Stimulated activated CD4-positive, alpha-beta T cell treated with anti-CD3 and anti-CD28 coated beads, Interleukin-15, amount 100 ng/mL, for 1 hour (primary cell): ENCODE measurements around the gene GPN1.
"Not testable (repeated sequence)": the region's sequence is repeated elsewhere in the genome, so short reads cannot be mapped to it uniquely, and the experiment has no call there.

Experiments
- DNase-seq, 2 donors: peaks; one replicate each; pipeline ENCODE4 v3.0.0-alpha.2; 2020; ENCODE audit warnings: low read depth in 1 of 2, low spot score in 1 of 2

Gene GPN1

DNA sequence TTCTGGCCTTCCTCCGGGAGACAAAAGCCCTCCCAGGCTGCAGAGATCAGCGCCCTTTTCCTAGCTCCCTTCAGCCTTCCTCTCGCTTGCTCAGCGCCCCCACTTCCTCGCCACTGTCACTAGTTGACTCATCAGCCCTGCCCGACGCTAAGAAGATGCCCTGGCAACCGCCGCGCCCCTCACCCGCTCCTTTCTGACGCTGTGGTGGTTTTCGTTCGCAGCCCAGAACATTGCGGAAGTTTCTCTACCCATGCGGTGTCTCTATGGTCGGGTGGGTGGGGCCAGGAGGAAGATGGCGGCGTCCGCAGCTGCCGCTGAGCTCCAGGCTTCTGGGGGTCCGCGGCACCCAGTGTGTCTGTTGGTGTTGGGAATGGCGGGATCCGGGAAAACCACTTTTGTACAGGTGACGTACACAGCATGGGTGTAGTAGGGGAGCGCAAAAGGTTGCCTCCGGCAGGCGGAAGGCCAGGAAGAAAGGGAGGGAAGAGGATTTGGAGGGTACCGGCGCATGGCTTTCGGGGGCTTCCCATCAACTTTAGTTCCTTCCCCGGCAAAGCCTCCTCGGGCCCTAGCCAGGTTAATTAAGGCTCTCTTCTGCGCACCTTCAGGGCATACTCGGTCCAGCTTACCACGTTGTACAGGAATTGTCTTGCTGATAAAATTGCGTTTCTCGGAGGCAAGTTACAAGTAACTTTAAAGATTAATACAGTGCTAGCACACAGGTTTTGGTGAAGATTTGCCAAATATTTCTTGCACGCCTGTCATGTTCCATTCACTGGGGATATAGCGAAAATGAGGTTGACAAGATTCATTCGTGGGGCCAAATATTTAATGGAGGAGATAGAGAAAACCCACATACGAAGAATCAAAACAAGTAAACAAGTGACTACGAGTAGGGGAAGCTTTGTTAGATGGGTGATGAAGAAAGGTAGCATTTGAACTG is at the start of gene GPN1, which contains the start of gene CCDC121:
TSS of gene GPN1 (plus strand) at position 284 of the 943 bp plus-strand sequence. CDS start at position 293, 9 bp downstream.
TSS of gene CCDC121 (minus strand) at position 246 of the 943 bp plus-strand sequence. CDS start 1,213 bp downstream, outside the sequence.
- peak; percentile 84 to 86 for DNase-seq

DNA sequence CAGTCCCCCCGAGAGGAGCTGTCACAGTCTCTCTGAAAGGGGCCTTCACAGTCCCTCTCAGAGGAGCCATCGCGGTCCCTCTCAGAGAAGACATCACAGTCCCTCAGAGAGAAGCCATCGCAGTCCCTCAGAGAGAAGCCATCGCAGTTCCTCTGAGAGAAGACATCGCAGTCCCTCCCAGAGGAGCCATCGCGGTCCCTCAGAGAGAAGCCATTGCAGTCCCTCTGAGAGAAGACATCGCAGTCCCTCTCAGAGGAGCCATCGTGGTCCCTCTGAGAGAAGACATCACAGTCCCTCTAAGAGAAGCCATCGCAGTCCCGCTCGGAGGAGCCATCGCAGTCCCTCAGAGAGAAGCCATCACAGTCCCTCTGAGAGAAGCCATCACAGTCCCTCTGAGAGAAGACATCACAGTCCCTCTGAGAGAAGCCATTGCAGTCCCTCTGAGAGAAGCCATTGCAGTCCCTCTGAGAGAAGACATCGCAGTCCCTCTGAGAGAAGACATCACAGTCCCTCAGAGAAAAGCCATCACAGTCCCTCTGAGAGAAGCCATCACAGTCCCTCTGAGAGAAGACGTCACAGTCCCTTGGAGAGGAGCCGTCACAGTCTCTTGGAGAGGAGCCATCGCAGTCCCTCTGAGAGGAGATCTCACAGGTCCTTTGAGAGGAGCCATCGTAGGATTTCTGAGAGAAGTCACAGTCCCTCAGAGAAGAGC is 47.3 kb upstream of the GPN1 start:
- DNase-seq, result no peak

DNA sequence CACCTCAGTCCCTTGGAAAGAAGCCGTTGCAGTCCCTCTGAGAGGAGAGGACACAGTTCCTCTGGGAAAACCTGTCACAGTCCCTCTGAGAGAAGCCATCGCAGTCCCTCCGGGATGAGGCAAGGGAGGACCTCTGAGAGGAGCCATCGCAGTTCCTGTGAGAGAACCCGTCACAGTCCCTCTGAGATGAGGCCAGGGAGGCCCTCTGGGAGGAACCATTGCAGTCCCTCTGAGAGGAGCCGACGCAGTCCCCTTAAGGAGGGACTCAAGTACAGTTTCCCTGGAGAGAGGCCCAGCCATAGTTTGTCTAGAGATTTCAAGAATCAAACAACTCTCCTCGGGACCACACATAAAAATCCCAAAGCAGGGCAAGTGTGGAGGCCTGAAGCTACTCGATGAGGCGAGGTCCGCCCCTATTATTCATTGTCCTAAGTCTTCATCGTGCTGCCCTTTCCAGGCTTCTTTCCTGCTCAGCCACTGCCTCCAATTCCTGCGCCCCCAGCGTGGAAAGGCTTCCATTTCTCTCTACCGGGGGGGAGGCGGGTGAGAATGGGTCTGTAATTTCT is 46.6 kb upstream of the GPN1 start:
- no peak for DNase-seq

DNA sequence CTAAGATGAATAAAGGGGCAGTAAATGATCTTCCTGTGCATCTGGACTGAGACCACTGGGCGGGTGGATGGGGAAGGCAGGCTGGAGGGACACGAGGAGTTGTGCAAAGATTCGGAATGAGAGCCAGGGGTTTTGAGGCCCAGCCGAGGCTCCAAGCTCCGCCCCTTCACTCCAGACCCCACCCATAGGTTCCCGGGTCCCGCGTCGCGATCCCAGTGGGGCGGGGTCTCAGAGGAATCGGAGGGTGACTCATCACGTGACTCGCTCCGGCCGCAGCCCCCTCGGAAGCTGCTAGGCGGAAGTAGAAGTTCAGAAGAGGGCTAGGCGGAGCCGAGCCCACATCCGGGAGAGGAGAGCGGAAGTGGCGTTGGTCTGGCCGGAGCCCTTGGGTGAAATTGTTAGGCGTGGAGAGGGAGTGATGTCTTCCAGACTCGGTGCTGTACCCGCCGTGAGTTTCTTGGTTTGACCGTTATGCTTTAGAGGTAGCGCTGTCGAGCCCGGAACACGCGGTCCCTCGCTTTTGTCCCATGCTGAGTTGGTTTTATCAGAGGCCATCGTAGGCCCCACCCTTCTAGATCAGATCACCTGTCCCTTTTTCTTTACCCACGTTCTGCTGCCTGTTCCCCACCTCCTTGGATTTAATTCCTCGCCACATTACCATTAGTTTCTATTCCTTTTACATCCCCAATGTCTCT is 46.0 kb upstream of the GPN1 start, which contains the start of gene ZNF512:
TSS of gene ZNF512 (plus strand) at position 348 of the 695 bp plus-strand sequence. CDS start at position 419, 71 bp downstream.
- DNase-seq, result peak; percentile 56 to 63

- no peak for DNase-seq
These were observed 45.4 kb upstream of the GPN1 start for GRCh38 chr2:27583390-27583915.

- no peak for DNase-seq
These were observed 44.3 kb upstream of the GPN1 start for GRCh38 chr2:27584597-27584996.

DNA sequence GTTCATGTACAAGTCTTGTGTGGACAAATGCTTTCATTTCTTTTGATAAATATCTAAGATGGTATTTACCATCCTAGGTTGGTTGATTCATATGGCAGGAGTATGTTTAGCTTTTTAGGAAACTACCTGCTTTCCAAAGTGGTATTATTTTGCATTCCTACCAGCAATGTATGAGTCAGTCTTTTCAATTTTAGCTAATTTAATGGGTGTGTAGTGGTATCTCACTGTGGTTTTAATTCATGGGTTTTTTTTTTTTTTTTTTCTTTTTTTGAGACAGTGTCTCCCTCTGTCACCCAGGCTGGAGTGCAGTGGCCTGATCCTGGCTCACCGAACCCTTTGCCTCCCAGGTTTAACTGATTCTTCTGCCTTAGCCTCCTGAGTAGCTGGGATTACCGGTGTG is 41.8 kb upstream of the GPN1 start:
- DNase-seq, result no peak

- DNase-seq, result no peak
These were observed 40.5 kb upstream of the GPN1 start for GRCh38 chr2:27588308-27588707.

DNA sequence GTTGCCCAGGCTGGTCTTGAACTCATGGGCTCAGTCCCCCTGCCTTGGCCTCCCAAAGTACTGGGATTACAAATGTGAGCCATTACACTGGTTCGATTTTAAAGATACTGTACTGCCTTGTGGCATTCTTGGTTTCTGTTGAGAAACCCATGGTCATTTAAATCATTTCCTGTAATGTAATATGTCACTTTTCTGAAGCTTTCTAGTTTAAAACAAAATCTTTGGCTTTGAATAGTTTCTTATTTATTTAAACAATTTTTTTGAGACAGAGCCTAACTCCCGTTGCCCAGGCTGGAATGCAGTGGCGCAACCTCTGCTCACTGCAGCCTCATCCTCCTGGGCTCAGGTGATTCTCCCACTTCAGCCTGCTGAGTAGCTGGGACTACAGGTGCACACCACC is 37.1 kb upstream of the GPN1 start:
- no peak for DNase-seq

DNA sequence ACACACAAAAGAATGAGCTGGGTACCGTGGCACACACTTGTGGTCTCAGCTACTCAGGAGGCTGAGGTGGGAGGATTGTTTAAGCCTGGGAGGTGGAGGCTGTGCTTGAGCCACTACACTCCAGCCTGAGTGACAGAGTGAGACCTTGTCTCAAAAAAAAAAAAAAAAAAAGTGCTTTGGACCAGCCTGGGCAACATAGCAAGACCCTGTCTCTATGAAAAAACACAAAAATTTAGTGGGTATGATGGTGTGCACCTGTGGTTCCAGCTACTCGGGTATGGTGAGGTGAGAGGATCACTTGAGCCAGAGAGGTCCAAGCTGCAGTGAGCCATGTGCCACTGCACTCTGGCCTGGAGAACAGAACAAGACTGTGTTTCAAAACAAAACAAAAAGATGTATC is 35.6 kb upstream of the GPN1 start:
- DNase-seq, result no peak

GRCh38 chr2:27594020-27594703 is 34.7 kb upstream of the GPN1 start:
- DNase-seq, result not testable (repeated sequence)

- DNase-seq, result not testable (repeated sequence)
These were observed 33.4 kb upstream of the GPN1 start for GRCh38 chr2:27595412-27595811.

- DNase-seq, result no peak
These were observed 32.2 kb upstream of the GPN1 start for GRCh38 chr2:27596627-27597026.

GRCh38 chr2:27606611-27607010 is 22.2 kb upstream of the GPN1 start:
- DNase-seq, result no peak

DNA sequence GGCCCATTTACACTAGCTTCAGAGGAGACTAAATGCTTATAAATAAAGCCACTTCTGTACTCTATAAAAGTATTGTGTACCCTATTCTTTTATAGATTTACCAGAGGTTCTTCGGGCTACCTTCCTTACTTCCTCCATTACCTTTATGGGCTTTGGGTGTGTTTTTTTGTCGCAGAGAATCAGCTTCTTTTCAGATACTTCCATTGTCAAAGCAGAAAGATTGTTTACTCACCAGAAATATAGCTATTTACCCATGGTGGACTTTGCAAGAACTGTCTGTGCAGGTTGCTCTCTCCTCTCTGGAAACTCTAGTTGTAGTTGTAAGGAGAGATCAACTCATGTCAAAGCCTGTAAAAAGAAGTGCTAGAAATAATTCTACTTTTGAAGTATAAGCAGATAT is 14.9 kb upstream of the GPN1 start:
- DNase-seq, result no peak

GRCh38 chr2:27615316-27615715 is 13.5 kb upstream of the GPN1 start:
- DNase-seq, result no peak

GRCh38 chr2:27621524-27621923 is 7.3 kb upstream of the GPN1 start:
- DNase-seq, result no peak

GRCh38 chr2:27622921-27623384 is 5.9 kb upstream of the GPN1 start:
- DNase-seq, result no peak

GRCh38 chr2:27624943-27625342 is 3.9 kb upstream of the GPN1 start:
- DNase-seq, result no peak

GRCh38 chr2:27626323-27626722 is 2.5 kb upstream of the GPN1 start:
- not testable (repeated sequence) for DNase-seq
